NB4 (cell line): Measurements from ENCODE around the gene LEFTY1.

ENCODE experiments used
- DNase-seq: peaks from one replicate; pipeline ENCODE4 v3.0.0; 2010; ENCODE audit warnings: low read depth
- H3K4me3 ChIP-seq: one replicate; pipeline ENCODE4 v1.5.1; 2011; ENCODE audit warnings: mild to moderate bottlenecking, low read depth, low read length, moderate library complexity
- MAX ChIP-seq: IDR thresholded peaks from 2 replicates; pipeline ENCODE4 v1.6.1; 2011; ENCODE audit warnings: low read depth, low read length
- MYC ChIP-seq: IDR thresholded peaks from 2 replicates; pipeline ENCODE4 v1.6.1; 2011; ENCODE audit warnings: low read depth, low read length
- POLR2A ChIP-seq: IDR thresholded peaks from 2 replicates; pipeline ENCODE4 v1.6.1; 2011; ENCODE audit warnings: mild to moderate bottlenecking; ENCODE audit not compliant: insufficient read length; ENCODE audit errors: extremely low read depth
- TF ChIP-seq, protein P1 (sequence below): IDR thresholded peaks from one replicate; pipeline ENCODE4 v1.5.1; 2012; ENCODE audit warnings: low read depth, low read length

The LEFTY1 gene

DNA sequence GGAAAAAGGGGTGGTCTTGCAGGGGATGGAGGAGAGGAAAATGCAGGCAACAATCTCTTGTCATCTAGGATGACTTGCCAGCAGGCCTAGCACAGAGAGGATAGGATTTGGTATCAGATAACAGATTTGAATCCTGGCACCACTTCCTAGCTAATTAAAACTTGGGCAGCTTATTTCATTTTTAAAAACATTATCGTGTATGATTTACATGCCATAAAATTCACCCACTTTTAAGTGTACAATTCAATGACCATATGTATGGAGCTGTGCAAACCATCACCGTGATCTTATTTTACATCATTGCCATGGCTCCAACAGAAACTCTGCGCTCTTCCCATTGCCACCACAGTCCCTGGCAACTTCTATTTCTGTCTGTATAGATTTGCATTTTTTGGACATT is 28.2 kb upstream of the LEFTY1 start:
- DNase-seq = no peak
- TF ChIP-seq, protein P1, sequence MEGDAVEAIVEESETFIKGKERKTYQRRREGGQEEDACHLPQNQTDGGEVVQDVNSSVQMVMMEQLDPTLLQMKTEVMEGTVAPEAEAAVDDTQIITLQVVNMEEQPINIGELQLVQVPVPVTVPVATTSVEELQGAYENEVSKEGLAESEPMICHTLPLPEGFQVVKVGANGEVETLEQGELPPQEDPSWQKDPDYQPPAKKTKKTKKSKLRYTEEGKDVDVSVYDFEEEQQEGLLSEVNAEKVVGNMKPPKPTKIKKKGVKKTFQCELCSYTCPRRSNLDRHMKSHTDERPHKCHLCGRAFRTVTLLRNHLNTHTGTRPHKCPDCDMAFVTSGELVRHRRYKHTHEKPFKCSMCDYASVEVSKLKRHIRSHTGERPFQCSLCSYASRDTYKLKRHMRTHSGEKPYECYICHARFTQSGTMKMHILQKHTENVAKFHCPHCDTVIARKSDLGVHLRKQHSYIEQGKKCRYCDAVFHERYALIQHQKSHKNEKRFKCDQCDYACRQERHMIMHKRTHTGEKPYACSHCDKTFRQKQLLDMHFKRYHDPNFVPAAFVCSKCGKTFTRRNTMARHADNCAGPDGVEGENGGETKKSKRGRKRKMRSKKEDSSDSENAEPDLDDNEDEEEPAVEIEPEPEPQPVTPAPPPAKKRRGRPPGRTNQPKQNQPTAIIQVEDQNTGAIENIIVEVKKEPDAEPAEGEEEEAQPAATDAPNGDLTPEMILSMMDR = no peak
- TF ChIP-seq POLR2A (no peak), MAX (no peak), MYC (no peak)
- H3K4me3 ChIP-seq = no peak overlapping the region

GRCh38 chr1:225915538-225915991 is 26.6 kb upstream of the LEFTY1 start:
- TF ChIP-seq MYC = no peak
- no peak for TF ChIP-seq POLR2A
- no peak for TF ChIP-seq MAX
- TF ChIP-seq, protein P1 = no peak
- H3K4me3 ChIP-seq = no peak overlapping the region
- no peak for DNase-seq

DNA sequence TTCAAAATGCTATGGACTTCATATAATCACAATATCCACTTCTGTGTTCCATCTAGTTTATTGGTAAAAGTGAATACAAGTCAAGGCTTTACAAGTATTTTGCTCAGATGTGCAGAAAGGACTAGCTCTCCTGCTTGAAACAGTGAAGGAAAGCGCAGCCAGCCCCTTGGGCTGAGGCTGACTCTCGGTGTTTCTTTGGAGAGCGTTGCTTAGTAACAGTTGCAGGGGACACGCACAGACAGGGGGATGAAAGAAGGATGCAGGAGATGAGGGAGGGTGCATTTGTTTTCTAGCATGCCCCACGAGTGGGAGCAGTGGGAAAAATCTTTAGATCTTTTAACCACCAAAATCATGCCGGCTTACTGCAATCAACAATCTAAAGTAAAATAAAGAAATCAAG is 26.0 kb upstream of the LEFTY1 start:
- DNase-seq = no peak
- H3K4me3 ChIP-seq = no peak overlapping the region
- no peak for TF ChIP-seq POLR2A
- no peak for TF ChIP-seq MAX
- no peak for TF ChIP-seq MYC
- TF ChIP-seq, protein P1 = no peak

- no peak overlapping the region for H3K4me3 ChIP-seq
- TF ChIP-seq, protein P1 = no peak
- TF ChIP-seq MAX = no peak
- TF ChIP-seq MYC = no peak
- TF ChIP-seq POLR2A = no peak
- DNase-seq = no peak
Observed at GRCh38 chr1:225914391-225914790, 25.4 kb upstream of the LEFTY1 start.

- H3K4me3 ChIP-seq = no peak overlapping the region
- DNase-seq = no peak
Observed at GRCh38 chr1:225911191-225912130, 22.5 kb upstream of the LEFTY1 start.

GRCh38 chr1:225909477-225909876 is 20.5 kb upstream of the LEFTY1 start:
- no peak for TF ChIP-seq POLR2A

More at GRCh38 chr1:225911191-225912130, 22.5 kb upstream of the LEFTY1 start:
- no peak for TF ChIP-seq MAX
- no peak for TF ChIP-seq MYC

DNA sequence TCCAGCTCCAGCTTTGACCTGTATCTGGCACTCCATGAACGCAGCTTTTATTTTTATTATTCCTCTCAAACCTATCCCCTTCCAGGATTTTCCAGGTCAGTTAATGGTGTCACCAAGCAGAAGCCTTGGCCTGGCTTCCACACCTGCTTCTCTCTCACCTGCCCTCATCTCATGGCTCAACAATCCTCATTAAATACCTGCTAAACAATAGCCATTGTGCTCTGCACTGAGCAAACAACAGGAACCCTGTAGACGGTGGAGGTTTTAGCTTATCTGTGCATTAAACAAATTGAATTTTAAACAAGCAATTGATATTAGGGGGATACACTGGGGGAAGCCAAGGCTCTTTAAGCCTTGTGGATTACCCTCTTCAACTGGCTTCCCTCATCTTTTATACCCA is 19.8 kb upstream of the LEFTY1 start:
- DNase-seq = no peak
- no peak for TF ChIP-seq MAX
- TF ChIP-seq POLR2A = no peak
- TF ChIP-seq MYC = no peak
- TF ChIP-seq, protein P1 = no peak

More at GRCh38 chr1:225909477-225909876, 20.5 kb upstream of the LEFTY1 start:
- no peak overlapping the region for H3K4me3 ChIP-seq
- no peak for DNase-seq

More for the DNA sequence above, 19.8 kb upstream of the LEFTY1 start:
- no peak overlapping the region for H3K4me3 ChIP-seq
